Measurements from ENCODE around the gene MRPS16. TPM values are rescaled to one million over a fixed set of nuclear protein-coding genes. Genes with fewer than 3 reads are reported as not detected.

The MRPS16 gene
- total RNA-seq, 2 donors from 2014 or later = 39.8 to 62.6 TPM

- no peak for TF ChIP-seq CTCF (IDR thresholded peaks at IDR 0.05)
- no peaks in the 10 kb centered on the region for H3K9me3 ChIP-seq
- H3K36me3 ChIP-seq = peaks cover 28% of the 10 kb centered on the region
- no peak for DNase-seq (ENCODE audit: low spot score)
- H3K27ac ChIP-seq = peak overlapping the region in 1 of 2 donors; percentile 63
- no peak overlapping the region for H3K4me3 ChIP-seq
- no peaks in the 10 kb centered on the region for H3K27me3 ChIP-seq
- H3K4me1 ChIP-seq = no peaks in the 10 kb centered on the region
These were observed 19.6 kb downstream of the MRPS16 start for GRCh38 chr10:73232887-73233286.

- H3K4me1 ChIP-seq = no peaks in the 10 kb centered on the region
- no peaks in the 10 kb centered on the region for H3K9me3 ChIP-seq
- no peak overlapping the region for H3K4me3 ChIP-seq
- DNase-seq (ENCODE audit: low spot score) = no peak
- TF ChIP-seq CTCF (IDR thresholded peaks at IDR 0.05) = no peak
- H3K27me3 ChIP-seq = no peaks in the 10 kb centered on the region
- H3K27ac ChIP-seq = no peak overlapping the region
- H3K36me3 ChIP-seq = peaks cover 21% of the 10 kb centered on the region
These were observed 22.9 kb downstream of the MRPS16 start for GRCh38 chr10:73229567-73229966.

- no peaks in the 10 kb centered on the region for H3K9me3 ChIP-seq
- H3K27me3 ChIP-seq = no peaks in the 10 kb centered on the region
- TF ChIP-seq CTCF (IDR thresholded peaks at IDR 0.05) = no peak
- no peak for DNase-seq (ENCODE audit: low spot score)
- no peak overlapping the region for H3K4me3 ChIP-seq
- H3K36me3 ChIP-seq = peaks cover 16% of the 10 kb centered on the region
- no peak overlapping the region for H3K27ac ChIP-seq
- no peaks in the 10 kb centered on the region for H3K4me1 ChIP-seq
These were observed 24.2 kb downstream of the MRPS16 start for GRCh38 chr10:73228247-73228646.

DNA sequence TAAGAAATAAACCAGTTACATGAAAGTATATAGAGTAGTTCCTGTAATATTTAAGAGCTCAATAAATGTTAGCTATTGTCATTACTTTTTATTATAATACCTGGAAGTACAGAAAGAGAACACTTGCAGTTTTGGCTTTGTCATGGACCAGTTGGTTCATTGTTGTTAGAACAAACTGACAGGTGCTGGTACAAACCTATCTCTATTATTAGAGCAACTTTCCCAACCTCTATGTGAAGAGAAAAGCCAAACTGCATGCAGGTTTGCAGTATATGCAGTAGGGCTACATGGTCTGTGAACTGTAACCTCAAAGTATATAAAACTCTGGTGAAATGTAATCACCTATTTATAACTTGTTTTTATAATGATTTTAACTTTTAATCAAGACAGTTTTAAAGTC, 25.8 kb downstream of the MRPS16 start:
- no peak for DNase-seq (ENCODE audit: low spot score)
- no peak overlapping the region for H3K4me3 ChIP-seq
- H3K9me3 ChIP-seq = no peaks in the 10 kb centered on the region
- H3K27ac ChIP-seq = no peak overlapping the region
- no peaks in the 10 kb centered on the region for H3K4me1 ChIP-seq
- no peak for TF ChIP-seq CTCF (IDR thresholded peaks at IDR 0.05)
- no peaks in the 10 kb centered on the region for H3K27me3 ChIP-seq
- H3K36me3 ChIP-seq = peaks cover 12% of the 10 kb centered on the region

DNA sequence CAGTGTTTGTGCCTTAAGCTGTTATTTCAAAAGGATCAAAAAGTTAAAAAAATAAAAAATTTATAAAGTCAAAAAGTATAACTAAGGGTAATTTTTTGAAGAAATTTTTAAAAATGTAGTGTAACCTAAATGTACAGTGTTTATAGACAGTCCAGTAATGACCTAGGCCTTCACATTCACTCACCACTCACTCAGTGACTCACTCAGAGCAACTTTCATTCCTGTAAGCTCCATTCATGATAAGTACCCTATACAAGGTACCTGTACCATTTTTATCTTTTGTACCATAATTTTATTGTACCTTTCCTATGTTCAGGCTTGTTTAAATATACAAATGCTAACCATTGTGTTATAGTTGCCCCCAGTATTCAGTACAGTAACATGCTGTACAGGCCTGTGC, 26.9 kb downstream of the MRPS16 start:
- TF ChIP-seq CTCF (IDR thresholded peaks at IDR 0.05) = no peak
- no peak overlapping the region for H3K4me3 ChIP-seq
- H3K4me1 ChIP-seq = no peaks in the 10 kb centered on the region
- no peaks in the 10 kb centered on the region for H3K9me3 ChIP-seq
- H3K27ac ChIP-seq = no peak overlapping the region
- no peak for DNase-seq (ENCODE audit: low spot score)
- H3K27me3 ChIP-seq = no peaks in the 10 kb centered on the region
- H3K36me3 ChIP-seq = peaks cover 8% of the 10 kb centered on the region

DNA sequence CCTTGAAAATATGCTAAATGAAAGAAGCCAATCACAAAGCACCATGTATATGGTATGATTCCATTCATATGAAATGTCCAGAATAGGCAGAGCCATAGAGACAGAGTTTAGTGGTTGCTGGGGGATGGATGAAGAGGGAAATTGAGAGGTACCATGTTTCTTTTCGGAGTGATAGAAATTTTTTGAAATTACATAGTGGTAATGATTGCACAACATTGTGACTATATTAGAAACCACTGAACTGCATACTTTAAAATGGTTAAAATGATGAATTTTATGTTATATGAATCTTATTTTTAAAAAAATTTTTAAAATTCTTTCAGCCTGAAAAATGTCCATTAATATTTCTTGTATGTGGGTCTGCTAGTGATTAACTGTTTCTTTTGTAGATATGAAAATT, 31.5 kb downstream of the MRPS16 start:
- no peak overlapping the region for H3K4me3 ChIP-seq

More for the DNA sequence above, 31.5 kb downstream of the MRPS16 start:
- Histone ChIP-seq H3K27ac (no peak overlapping the region), H3K27me3 (no peaks in the 10 kb centered on the region), H3K4me1 (peaks cover 0 to 3% of the 10 kb centered on the region in 2 donors), H3K9me3 (no peaks in the 10 kb centered on the region), H3K36me3 (peaks cover 20% of the 10 kb centered on the region)
- no peak for DNase-seq (ENCODE audit: low spot score)
- TF ChIP-seq CTCF (IDR thresholded peaks at IDR 0.05) = no peak
